HG02623 (cell line): ENCODE data around the gene ANXA9.

Experiments
- ATAC-seq: cut with Tn5 transposase; IDR thresholded peaks from one replicate; pipeline ENCODE4 v1.9.1; 2021; ENCODE audit warnings: moderate library complexity; ENCODE audit not compliant: unreplicated experiment

ANXA9 gene

GRCh38 chr1:151003180-151003579, 21.1 kb downstream of the ANXA9 start:
- ATAC-seq, result no peak

DNA sequence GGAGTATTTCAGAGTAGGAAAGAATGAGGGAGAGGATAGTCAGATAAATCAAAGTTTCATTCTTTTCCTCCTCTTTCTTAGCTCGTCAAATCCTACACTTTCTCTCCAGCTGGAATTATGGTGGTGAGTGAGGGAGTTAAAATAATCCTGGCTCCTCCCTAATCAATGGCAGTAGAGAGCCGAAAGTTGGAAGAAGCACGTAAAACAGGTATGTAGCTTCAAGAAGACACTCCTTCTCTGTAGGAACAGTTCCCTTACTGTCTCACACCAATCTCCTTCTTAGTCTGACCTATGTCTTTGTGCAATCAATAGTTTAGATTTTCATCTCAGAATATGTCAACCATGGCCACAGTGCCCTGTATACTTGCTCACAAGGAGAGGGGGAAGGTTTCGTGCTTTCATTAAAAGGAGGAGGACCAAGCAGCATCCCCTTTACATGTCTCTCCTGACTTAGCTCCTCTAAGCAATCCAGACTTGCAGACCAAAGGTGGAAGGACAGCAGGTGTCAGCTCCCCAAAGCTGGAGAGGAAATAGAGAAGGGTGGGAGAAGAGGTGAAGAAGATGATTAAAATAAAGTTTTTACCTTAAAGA, 23.7 kb downstream of the ANXA9 start:
- no peak for ATAC-seq

DNA sequence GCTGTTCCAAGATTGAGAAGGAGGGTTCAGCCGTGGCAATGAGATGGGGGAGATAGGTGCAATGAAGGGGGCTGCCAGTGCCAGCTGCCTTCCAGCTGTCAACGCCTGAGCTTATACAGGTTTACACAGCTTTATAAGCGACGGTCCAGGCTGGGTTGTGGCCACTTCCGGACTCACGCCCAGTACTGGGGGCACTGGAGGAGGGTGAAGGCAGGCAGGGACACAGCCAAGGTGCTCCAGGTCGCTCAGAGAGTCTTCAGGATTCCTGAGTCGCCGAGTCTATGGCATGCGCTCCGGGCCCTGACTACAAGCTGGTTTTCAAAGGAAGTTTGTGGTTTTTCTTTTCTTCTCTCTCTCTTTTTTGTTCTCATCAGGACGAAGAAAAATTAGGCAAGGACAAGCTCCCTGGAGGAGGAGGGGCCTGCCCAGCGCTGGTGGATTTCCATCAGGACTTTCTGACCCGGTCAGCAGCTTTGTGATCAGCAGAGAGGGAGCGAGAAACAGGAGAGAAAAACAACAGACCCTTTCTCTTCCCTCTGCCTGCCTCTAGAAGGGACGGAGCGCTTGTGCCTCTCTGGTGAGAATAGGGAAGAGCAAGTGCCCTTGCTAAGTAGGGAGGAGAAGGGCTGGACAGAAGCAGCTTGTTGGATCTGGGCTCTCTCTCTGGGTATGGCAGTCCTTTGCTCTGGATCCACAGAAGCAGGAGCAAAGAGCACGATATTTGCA, 24.4 kb downstream of the ANXA9 start, which contains the start of gene MINDY1:
TSS of gene MINDY1 (minus strand) at position 576 of the 726 bp plus-strand sequence. CDS start 4,285 bp downstream, outside the sequence.
- ATAC-seq, result no peak

- ATAC-seq, result no peak
Measured at GRCh38 chr1:151007853-151008243, 25.8 kb downstream of the ANXA9 start.

DNA sequence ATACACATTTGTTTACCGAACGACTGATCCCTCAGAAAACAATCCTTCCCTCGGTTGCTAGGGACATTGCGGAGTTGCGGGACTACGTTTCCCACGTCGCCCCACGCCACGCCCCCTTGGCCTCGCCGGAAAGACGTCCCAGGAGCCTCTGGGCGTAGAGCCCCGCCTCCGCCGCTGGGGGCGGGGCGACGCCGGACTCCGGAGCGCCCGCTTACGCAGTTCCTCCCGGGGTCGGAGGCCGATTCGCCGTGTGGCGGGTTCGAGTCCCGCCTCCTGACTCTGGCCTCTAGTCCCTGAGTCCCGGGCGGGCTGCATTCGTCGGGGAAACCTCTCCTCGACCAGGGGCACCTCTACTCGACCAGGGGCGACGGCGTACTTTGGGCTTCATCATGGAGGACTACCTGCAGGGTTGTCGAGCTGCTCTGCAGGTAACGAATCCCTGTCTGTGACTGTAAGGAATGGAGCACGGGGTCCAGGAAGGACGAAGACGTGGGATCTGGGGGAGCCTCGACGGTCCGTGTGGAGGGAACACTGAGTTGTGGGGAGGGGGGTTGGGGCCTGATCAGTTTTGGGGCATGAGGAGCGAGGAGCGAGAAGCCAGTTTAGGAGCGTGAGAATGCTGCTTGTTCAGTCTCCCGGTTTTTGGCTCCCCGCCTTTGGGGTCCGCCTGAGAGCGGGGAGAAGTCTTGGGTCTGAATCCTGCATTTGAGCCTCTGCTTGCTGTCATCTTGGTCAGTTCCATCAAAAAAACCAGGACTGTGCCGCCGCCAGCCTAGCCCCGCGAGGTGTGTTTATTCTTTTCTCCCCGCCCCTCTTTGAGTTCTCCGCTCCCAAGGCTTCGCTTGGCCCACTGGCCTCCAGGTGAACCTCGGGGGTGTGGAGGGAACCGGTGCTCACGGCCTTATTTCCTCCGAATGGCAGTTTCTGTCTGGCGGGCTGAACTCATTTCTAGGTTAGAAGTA, 26.4 kb downstream of the ANXA9 start, which contains the start of gene PRUNE1:
TSS of gene PRUNE1 (plus strand) at position 206 of the 962 bp plus-strand sequence. CDS start at position 390, 184 bp downstream.
- ATAC-seq, result peak; percentile 79

DNA sequence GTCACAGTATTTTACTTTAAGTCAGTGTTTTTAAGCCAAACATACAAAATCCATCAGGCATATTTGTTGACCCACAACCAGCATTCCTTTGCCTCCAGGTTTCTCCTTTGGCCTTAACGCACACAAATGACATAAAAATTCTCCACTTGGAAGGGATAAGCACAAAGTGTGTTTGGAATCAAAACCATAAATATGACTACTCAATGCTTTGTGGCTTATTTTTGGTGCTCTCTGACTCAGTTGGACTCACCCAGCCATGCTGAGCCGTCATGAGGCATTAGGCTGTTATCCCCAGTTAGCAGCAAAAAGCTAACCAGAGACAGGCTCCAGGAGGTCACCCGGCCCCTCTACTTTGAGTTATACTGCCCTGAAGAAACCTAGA, 27.1 kb downstream of the ANXA9 start:
- ATAC-seq, result no peak

GRCh38 chr1:151009674-151010345, 27.7 kb downstream of the ANXA9 start:
- no peak for ATAC-seq

- no peak for ATAC-seq
Measured at GRCh38 chr1:151010346-151010726, 28.2 kb downstream of the ANXA9 start.

DNA sequence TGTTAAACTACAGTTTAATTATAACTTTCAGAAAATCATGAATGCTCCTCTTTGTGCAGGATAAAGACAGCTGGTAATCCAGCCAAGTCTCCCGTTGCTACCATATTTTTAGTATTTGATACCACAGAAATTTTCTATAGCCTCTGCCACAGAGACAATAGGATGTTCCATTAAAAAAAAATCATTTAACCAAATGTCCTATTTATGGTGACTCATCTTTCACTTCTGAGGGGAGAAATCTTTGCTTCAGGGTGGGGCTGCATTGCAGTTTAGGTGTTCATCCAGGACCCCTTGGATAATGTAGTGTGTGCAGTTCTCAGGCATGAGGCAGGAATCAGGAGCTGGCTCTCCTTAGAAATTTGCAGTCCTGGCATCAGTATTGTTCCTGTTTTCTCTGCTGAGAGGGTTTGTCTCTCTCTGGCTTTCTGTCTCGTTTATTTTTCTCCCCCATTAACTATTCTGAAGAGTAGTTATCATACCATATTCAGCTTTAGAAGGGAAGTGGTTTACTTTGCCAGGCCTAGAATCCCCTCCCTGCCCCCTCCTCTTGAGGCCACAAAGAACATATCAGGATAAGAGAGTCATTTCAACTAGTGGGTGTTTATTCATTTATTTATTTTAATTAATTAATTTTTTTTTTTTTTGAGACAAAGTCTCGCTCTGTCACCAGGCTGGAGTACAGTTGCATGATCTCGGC, 29.2 kb downstream of the ANXA9 start:
- ATAC-seq, result no peak

GRCh38 chr1:151012684-151013471, 30.8 kb downstream of the ANXA9 start:
- no peak for ATAC-seq

GRCh38 chr1:151013518-151013917, 31.4 kb downstream of the ANXA9 start:
- ATAC-seq, result no peak

GRCh38 chr1:151024540-151025146, 42.6 kb downstream of the ANXA9 start:
- ATAC-seq, result peak; percentile 57

DNA sequence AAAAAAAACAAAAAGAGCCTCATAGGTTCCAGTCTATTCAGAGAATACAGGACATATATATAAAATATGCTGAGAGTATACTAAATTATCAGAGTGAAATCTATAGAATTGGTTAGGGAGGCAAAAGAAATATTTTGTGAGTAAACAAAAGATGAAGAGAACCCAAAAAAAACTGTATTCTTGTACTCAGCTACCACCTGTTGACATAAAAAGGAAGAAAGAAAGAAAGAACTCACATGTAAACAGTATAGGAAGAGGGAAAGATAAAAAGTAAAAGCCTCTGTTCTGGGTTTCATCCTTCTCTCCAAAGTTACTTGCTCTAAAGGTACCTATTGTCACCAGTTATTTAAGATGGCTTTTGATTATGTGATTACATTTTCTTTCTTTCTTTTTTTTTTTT, 44.4 kb downstream of the ANXA9 start:
- no peak for ATAC-seq

DNA sequence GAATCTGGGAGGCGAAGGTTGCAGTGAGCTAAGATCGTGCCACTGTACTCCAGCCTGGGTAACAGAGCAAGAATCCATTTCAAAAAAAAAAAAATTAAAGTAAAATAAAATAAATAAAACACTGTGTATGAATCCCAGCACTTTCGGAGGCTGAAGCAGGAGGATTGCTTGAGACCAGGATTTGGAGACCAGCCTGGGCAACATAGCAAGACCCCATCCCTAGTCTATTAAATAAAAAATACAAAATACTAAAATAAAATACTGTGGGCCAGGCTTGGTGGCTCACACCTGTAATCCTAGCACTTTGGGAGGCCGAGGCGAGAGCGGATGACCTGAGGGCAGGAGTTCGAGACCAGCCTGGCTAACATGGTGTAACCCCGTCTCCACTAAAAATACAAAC, 50.1 kb downstream of the ANXA9 start:
- no peak for ATAC-seq

DNA sequence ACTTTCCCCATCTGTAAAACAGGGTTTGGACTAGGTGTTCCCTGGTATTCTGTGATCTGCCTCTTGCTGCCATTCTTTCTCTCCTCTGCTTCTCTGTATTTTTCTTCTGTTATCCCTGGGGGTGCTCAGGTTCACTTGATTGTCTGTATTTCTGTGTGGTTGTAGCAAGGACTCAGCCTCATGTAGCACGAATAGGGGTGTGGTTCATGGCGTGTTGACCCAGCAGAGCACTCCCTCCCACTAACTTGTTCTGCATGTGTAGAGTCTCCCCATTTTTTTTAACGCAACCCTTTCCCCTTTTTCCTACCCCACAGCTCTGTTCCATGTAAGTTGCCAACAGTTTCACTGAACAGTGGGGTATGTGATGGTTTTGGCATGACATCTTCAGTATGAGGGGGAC, 53.1 kb downstream of the ANXA9 start:
- no peak for ATAC-seq

- ATAC-seq, result no peak
Measured at GRCh38 chr1:151036356-151036755, 54.3 kb downstream of the ANXA9 start, which contains the start of gene BNIPL. BNIPL (plus strand) TSS chr1:151036586; CDS start chr1:151036726, 140 bp downstream.

GRCh38 chr1:151037032-151037431, 54.9 kb downstream of the ANXA9 start:
- ATAC-seq, result no peak

DNA sequence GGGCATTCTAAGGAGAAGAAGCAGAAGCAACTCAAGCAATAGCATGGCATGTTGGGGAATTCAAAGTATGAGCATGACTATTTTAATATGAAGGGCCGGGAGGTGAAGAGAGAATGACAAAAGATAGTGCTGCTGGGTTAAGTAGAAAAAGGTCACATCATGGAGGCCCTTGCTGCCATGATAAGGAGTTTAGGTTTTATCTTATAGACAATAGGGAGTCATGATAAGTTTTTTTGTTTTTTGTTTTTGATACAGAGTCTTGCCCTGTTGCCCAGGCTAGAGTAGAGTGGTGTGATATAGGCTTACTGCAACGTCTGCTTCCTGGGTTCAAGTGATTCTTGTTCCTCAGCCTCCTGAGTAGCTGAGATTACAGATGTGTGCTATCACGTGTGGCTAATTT, 57.4 kb downstream of the ANXA9 start:
- no peak for ATAC-seq

DNA sequence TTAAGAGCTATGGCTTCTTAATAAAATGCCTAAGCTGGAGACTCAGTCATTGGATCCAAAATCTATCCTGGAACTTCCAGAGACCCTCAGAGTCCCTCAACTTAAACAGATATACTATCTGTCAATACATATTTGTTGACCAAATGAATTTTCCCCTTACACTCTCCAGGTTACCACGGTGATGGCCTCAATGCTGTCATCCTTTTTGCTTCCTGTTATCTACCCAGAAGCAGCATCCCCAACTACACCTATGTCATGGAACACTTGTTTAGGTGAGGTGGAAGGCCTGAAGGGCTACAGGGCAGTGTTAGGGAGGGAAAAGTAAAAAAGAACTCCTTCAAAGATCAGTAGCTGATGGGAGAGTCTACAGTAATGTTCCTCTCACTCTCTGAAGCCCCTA, 61.1 kb downstream of the ANXA9 start:
- ATAC-seq, result no peak
